Keratinocyte (primary cell): ENCODE results near the gene RBFOX1.

Experiments
- CTCF ChIP-seq, 3 experiments: IDR thresholded peaks in 1 of 3; conservative IDR thresholded peaks in 1 of 3; optimal IDR thresholded peaks in 1 of 3; 2 replicates in 2 of 3; 3 replicates in 1 of 3; pipeline versions ENCODE3 to v1.5.1; 2011; ENCODE audit warnings: low read length in 3 of 3, mild to moderate bottlenecking in 3 of 3, moderate library complexity in 2 of 3, control low read depth in 1 of 3, inconsistent platforms in 1 of 3; ENCODE audit not compliant: insufficient read depth in 2 of 3; ENCODE audit errors: extremely low read depth in 1 of 3
- EZH2 ChIP-seq: IDR thresholded peaks from one replicate; pipeline ENCODE4 v1.6.1; 2012; ENCODE audit warnings: inconsistent platforms, mild to moderate bottlenecking, low read length, moderate library complexity

GRCh38 chr16:7317982-7318381 lies 14.7 kb upstream of the RBFOX1 start:
- TF ChIP-seq CTCF (optimal IDR thresholded peaks at IDR 0.05 in 1 of 3, IDR thresholded peaks at IDR 0.05 in 1 of 3, conservative IDR thresholded peaks at IDR 0.05 in 1 of 3; ENCODE audit: extremely low read depth in 1 of 3, insufficient read depth in 2 of 3, low read length in 3 of 3): no peak
- no peak for TF ChIP-seq EZH2
